ENCODE measurements around the gene FYCO1. TPM values are rescaled to one million over a fixed set of nuclear protein-coding genes. Genes with fewer than 3 reads are reported as not detected.

The FYCO1 gene
- total RNA-seq, 1 donor from 2014 or later, result 7.9 TPM

DNA sequence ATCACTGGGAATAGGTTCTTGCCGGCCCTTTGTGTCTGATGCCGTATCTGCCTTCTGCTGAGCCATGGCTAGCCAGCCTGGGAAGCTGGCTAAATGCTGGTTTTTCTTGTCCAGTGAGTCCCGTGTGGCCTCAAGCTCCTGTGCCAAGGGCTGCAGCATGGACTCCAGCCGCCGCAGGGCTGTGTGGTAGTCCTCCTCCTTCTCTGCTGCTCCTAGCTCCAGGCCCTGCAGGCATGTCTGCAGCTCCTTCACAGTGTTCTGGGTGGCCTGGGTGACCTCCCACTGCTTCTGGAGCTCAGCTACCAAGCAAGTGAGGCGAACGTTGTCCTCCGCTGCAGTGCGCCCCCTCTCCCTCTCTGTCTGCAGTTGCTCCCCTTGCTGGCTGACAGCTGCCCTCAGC, 27.5 kb downstream of the FYCO1 start:
- FAIRE-seq, result no peak
- Histone ChIP-seq H3K36me3 (ENCODE audit: control insufficient read depth, insufficient read depth, low read length) (peaks cover 33% of the 10 kb centered on the region), H3K27me3 (ENCODE audit: control insufficient read depth, insufficient read depth, low read length) (no peaks in the 10 kb centered on the region), H3K4me3 (ENCODE audit: low read depth, low read length) (no peak overlapping the region)
- DNase-seq (ENCODE audit: low read depth), result no peak
- TF ChIP-seq, protein P1, sequence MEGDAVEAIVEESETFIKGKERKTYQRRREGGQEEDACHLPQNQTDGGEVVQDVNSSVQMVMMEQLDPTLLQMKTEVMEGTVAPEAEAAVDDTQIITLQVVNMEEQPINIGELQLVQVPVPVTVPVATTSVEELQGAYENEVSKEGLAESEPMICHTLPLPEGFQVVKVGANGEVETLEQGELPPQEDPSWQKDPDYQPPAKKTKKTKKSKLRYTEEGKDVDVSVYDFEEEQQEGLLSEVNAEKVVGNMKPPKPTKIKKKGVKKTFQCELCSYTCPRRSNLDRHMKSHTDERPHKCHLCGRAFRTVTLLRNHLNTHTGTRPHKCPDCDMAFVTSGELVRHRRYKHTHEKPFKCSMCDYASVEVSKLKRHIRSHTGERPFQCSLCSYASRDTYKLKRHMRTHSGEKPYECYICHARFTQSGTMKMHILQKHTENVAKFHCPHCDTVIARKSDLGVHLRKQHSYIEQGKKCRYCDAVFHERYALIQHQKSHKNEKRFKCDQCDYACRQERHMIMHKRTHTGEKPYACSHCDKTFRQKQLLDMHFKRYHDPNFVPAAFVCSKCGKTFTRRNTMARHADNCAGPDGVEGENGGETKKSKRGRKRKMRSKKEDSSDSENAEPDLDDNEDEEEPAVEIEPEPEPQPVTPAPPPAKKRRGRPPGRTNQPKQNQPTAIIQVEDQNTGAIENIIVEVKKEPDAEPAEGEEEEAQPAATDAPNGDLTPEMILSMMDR (IDR thresholded peaks at IDR 0.05; ENCODE audit: insufficient read depth, low read length, severe bottlenecking), result no peak

DNA sequence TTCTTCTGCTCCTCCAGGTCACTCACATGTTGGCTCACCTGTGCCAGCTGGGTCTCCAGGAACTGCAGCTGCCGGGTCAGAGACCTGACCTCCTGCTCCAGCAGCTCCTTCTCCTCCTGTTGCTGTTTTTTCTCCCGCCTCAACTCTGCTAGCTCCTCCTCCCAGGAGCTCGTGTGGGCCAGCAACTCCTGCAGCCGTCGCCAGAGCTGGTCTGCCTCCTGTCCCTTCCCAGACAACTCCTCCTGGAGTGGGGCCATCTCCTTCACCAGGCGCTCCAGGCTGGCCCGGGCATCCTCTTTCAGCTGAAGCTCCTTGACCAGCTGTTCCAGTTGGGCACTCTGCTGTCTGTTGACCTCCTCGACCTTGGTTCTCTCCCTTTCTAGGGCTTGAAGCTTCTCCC, 27.9 kb downstream of the FYCO1 start:
- DNase-seq (ENCODE audit: low read depth) (no peak), FAIRE-seq (no peak)
- H3K4me3 ChIP-seq (ENCODE audit: low read depth, low read length), result no peak overlapping the region
- TF ChIP-seq, protein P1 (IDR thresholded peaks at IDR 0.05; ENCODE audit: insufficient read depth, low read length, severe bottlenecking), result no peak
- no peaks in the 10 kb centered on the region for H3K27me3 ChIP-seq (ENCODE audit: control insufficient read depth, insufficient read depth, low read length)
- peaks cover 37% of the 10 kb centered on the region for H3K36me3 ChIP-seq (ENCODE audit: control insufficient read depth, insufficient read depth, low read length)

DNA sequence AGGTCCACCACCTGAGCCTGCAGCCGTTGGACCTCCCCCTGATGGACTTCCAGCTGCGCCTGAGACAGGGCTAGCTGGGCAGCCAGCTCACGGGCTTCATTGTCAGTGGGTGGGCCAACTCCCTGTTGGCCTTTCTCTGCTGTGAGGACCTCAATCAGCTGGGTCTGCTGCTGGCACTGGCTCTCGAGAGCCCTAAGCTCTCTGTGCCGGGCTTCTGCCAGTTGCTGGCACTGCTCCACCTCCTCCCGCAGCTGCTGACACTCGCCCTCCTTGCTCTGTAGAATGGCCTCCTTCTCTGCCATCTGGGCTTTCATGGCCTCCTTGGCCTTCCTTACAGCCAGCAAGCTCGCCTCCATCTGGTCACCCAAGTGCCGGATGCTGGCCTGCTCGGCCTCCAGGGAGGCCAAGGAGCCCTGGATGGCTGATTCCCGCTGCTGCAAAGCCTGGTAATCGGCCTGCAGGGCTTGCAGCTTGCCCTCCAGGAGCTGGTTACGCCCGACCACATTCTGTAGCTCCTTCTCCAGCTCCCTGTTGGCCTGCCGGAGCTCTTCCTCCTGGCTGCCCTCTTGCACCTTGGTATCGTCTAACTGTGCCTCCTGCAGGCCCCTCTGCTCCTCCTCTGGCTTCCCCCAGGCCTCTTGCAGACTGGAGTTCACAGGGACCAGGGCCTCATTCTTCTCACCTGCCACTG, 28.5 kb downstream of the FYCO1 start:
- Histone ChIP-seq H3K4me3 (ENCODE audit: low read depth, low read length) (no peak overlapping the region), H3K36me3 (ENCODE audit: control insufficient read depth, insufficient read depth, low read length) (peaks cover 40% of the 10 kb centered on the region), H3K27me3 (ENCODE audit: control insufficient read depth, insufficient read depth, low read length) (no peaks in the 10 kb centered on the region)
- DNase-seq (ENCODE audit: low read depth) (no peak), FAIRE-seq (no peak)
- TF ChIP-seq, protein P1 (IDR thresholded peaks at IDR 0.05; ENCODE audit: insufficient read depth, low read length, severe bottlenecking), result no peak

DNA sequence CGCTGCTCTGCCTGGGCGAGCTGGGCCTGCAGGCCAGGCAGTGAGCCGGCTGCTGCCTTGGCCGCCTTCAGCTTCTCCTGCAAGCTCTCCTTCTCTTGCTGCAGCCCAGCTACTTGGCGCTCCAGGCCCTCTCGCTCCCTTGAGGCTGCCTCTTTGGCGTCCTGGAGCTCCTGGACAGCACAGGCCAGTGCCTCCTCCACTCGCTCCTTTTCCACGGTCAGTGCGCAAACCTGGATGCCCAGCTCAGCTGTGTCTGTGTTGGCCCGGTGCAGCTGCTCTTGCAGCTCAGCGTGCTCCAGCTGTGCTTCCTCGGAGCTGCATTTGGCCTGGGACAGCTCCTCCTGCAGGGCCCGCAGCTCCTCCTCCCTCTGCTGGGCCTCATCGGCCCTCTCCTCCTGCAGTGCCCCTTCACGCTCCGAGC, 29.2 kb downstream of the FYCO1 start:
- TF ChIP-seq, protein P1 (IDR thresholded peaks at IDR 0.05; ENCODE audit: insufficient read depth, low read length, severe bottlenecking), result no peak
- no peak overlapping the region for H3K4me3 ChIP-seq (ENCODE audit: low read depth, low read length)
- FAIRE-seq (no peak), DNase-seq (ENCODE audit: low read depth) (no peak)
- no peaks in the 10 kb centered on the region for H3K27me3 ChIP-seq (ENCODE audit: control insufficient read depth, insufficient read depth, low read length)
- peaks cover 40% of the 10 kb centered on the region for H3K36me3 ChIP-seq (ENCODE audit: control insufficient read depth, insufficient read depth, low read length)

DNA sequence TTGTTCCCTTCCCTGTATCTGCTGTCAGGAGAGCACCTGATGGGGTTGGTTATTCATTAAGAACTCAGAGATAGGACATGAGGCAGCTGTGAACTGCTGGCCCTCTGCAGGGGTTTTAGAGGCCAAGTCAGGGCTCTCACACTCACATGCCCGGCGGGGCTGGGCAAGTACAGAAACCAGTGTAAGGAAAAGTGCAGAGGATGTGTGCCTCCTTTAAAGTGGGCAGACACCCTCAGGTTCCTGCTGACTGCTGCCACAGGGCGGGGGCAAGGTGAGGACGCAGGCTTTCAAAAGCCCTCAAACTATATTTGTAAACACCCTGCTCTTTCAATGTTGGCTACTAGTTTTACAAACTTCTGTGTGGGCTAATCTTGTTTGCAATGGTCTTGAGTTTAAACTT, 30.0 kb downstream of the FYCO1 start:
- FAIRE-seq (no peak), DNase-seq (ENCODE audit: low read depth) (no peak)
- TF ChIP-seq, protein P1 (IDR thresholded peaks at IDR 0.05; ENCODE audit: insufficient read depth, low read length, severe bottlenecking), result no peak
- Histone ChIP-seq H3K4me3 (ENCODE audit: low read depth, low read length) (no peak overlapping the region), H3K36me3 (ENCODE audit: control insufficient read depth, insufficient read depth, low read length) (peaks cover 41% of the 10 kb centered on the region), H3K27me3 (ENCODE audit: control insufficient read depth, insufficient read depth, low read length) (no peaks in the 10 kb centered on the region)

DNA sequence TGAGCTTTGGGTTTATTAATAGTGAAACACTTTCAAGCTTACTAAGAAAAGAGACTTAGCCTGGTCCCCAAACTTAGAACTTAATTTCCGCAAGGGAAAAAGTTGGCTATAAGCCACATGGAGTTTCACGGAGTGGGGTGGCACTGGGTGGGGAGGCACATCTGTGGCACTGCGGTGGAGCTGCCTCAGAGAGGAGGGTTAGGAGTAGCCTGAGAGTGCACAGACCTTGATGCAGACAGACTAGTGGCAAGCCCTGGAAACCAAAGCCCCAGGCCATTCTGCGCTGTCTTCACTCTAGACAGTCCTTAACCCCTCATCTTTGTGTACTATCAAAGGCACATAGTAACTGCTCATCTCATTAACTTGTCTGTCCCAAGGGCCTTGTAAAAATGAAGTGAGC, 30.4 kb downstream of the FYCO1 start:
- Histone ChIP-seq H3K4me3 (ENCODE audit: low read depth, low read length) (no peak overlapping the region), H3K27me3 (ENCODE audit: control insufficient read depth, insufficient read depth, low read length) (no peaks in the 10 kb centered on the region), H3K36me3 (ENCODE audit: control insufficient read depth, insufficient read depth, low read length) (peaks cover 42% of the 10 kb centered on the region)
- FAIRE-seq (no peak), DNase-seq (ENCODE audit: low read depth) (no peak)
- TF ChIP-seq, protein P1 (IDR thresholded peaks at IDR 0.05; ENCODE audit: insufficient read depth, low read length, severe bottlenecking), result no peak
